Measurements from ENCODE around the gene BCS1L.

Gene BCS1L

GRCh38 chr2:218659988-218660358, 490 bp downstream of the BCS1L start:
- DNase-seq (ENCODE audit: low spot score) = no peak

GRCh38 chr2:218662377-218662776, 2.9 kb downstream of the BCS1L start:
- DNase-seq (ENCODE audit: low spot score) = no peak

- DNase-seq (ENCODE audit: low spot score) = no peak
Observed at GRCh38 chr2:218662827-218663226, 3.3 kb downstream of the BCS1L start.

GRCh38 chr2:218663901-218664300, 4.4 kb downstream of the BCS1L start:
- DNase-seq (ENCODE audit: low spot score) = no peak

GRCh38 chr2:218664653-218665052, 5.2 kb downstream of the BCS1L start:
- no peak for DNase-seq (ENCODE audit: low spot score)

GRCh38 chr2:218671097-218671653, 11.7 kb downstream of the BCS1L start:
- DNase-seq (ENCODE audit: low spot score) = no peak

GRCh38 chr2:218671654-218672566, 12.4 kb downstream of the BCS1L start, which contains the start of the genes RNF25 and STK36:
RNF25 (minus strand) TSS chr2:218672002; CDS start chr2:218671970, 32 bp downstream.
STK36 (plus strand) TSS chr2:218672086; CDS start chr2:218672830, 744 bp downstream.
- DNase-seq (ENCODE audit: low spot score) = peak; percentile 80

GRCh38 chr2:218679119-218679518, 19.6 kb downstream of the BCS1L start:
- DNase-seq (ENCODE audit: low spot score) = no peak

GRCh38 chr2:218680061-218680460, 20.6 kb downstream of the BCS1L start:
- DNase-seq (ENCODE audit: low spot score) = no peak

- DNase-seq (ENCODE audit: low spot score) = peak; percentile 43
Observed at GRCh38 chr2:218687400-218688060, 28.0 kb downstream of the BCS1L start.

GRCh38 chr2:218691234-218691633, 31.8 kb downstream of the BCS1L start:
- no peak for DNase-seq (ENCODE audit: low spot score)

- DNase-seq (ENCODE audit: low spot score) = no peak
Observed at GRCh38 chr2:218694405-218695145, 35.1 kb downstream of the BCS1L start.

GRCh38 chr2:218698885-218699284, 39.4 kb downstream of the BCS1L start:
- DNase-seq (ENCODE audit: low spot score) = no peak

- DNase-seq (ENCODE audit: low spot score) = no peak
Observed at GRCh38 chr2:218701806-218702205, 42.3 kb downstream of the BCS1L start.

GRCh38 chr2:218703341-218703740, 43.9 kb downstream of the BCS1L start:
- no peak for DNase-seq (ENCODE audit: low spot score)

- no peak for DNase-seq (ENCODE audit: low spot score)
Observed at GRCh38 chr2:218708086-218708485, 48.6 kb downstream of the BCS1L start.

GRCh38 chr2:218709908-218710307, 50.4 kb downstream of the BCS1L start:
- DNase-seq (ENCODE audit: low spot score) = no peak

GRCh38 chr2:218710334-218710686, 50.8 kb downstream of the BCS1L start:
- no peak for DNase-seq (ENCODE audit: low spot score)

- peak; percentile 98 for DNase-seq (ENCODE audit: low spot score)
Observed at GRCh38 chr2:218710687-218711549, 51.4 kb downstream of the BCS1L start, which contains the start of gene TTLL4. TTLL4 (plus strand) TSS chr2:218710835; CDS start chr2:218737677, 26,842 bp downstream.

GRCh38 chr2:218711550-218711929, 52.1 kb downstream of the BCS1L start:
- no peak for DNase-seq (ENCODE audit: low spot score)

Measured in CD4-positive, alpha-beta T cell treated with Interleukin-15 for 4 hours (primary cell).